ENCODE measurements around the gene CTNNBIP1.

- TF ChIP-seq CTCF (IDR thresholded peaks at IDR 0.05; ENCODE audit: poor library complexity, severe bottlenecking) (no peak), EP300 (conservative IDR thresholded peaks at IDR 0.05; ENCODE audit: poor library complexity, severe bottlenecking) (no peak), EZH2 (IDR thresholded peaks at IDR 0.05; ENCODE audit: borderline replicate concordance, insufficient read depth, low read length, poor library complexity, severe bottlenecking) (no peak), REST (IDR thresholded peaks at IDR 0.05; ENCODE audit: borderline replicate concordance) (no peak), TAF1 (IDR thresholded peaks at IDR 0.05; ENCODE audit: low read depth) (no peak), RAD21 (conservative IDR thresholded peaks at IDR 0.05) (no peak)
Observed at GRCh38 chr1:9805006-9805508, 105.0 kb downstream of the CTNNBIP1 start.
